Astrocyte of the cerebellum (primary cell): ENCODE measurements around the gene AOPEP.

Experiments
- DNase-seq: peaks from one replicate; pipeline ENCODE4 v3.0.0-alpha.2; 2011; ENCODE audit warnings: low read depth
- H3K4me3 ChIP-seq: 2 replicates; pipeline ENCODE4 v1.5.1; 2011; ENCODE audit warnings: mild to moderate bottlenecking, low read depth, low read length, moderate library complexity
- CTCF ChIP-seq: IDR thresholded peaks from 2 replicates; pipeline ENCODE4 v1.5.1; 2012; ENCODE audit warnings: low read length, low read depth, moderate library complexity, mild to moderate bottlenecking; ENCODE audit errors: missing control alignments
- in situ Hi-C: cut with HindIII; loops from 2 replicates; pipeline ENCODE4 v1.10.0; 2017; ENCODE audit warnings: low sequenced_read_pairs

AOPEP gene

DNA sequence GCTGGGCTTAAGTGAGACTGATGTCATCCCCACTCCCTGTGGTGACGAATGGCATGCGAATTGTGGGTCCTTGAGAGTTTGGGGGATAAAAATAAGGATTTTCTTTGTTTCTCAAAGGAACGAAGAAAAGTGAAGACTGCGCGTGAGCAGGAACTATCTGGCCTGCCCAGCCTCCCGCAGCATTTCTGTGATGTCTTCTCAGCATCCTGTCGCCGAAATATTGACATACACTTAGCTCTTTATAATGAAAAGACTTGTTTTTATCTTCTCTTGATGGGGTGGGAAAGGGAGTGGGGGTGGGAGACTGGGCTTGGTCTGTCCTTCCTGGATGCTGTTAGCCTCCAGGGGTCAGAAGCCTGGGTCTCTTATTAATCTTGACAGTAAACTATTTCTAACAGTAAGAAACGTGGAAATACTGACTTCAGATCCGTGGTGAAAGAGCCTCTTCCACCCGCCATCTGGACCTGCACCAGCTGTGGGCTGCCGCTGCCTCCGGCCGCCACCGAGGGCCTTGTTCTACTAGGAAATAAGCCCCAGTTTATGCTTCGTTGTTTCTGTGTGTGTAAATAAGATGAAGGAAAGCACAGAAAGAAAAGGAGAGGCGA is 351.4 kb downstream of the AOPEP start:
- no peak for TF ChIP-seq CTCF
- DNase-seq = no peak
- H3K4me3 ChIP-seq = no peak overlapping the region
- in situ Hi-C loops = no loop called here

DNA sequence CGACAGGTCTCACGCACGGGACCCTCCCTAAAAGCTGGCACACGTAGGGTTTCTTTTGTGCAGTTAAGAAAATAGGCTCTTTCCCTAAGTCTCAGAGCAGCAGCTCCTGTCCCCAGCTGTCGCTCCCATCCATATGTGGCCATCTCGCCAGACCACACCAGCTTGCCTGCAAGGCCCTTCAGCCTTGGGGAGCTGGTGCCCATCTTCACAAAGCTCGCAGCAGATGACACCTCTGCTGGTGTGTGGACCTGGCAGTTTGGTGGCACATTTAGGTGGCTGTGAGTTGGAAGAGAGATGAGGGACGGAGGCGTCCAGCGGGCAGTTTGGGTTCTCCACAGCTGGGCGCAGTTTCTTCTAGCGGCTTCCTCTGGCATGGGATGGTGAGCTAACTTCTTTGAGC is 352.0 kb downstream of the AOPEP start:
- H3K4me3 ChIP-seq = no peak overlapping the region
- in situ Hi-C loops = no loop called here
- TF ChIP-seq CTCF = no peak
- DNase-seq = no peak

DNA sequence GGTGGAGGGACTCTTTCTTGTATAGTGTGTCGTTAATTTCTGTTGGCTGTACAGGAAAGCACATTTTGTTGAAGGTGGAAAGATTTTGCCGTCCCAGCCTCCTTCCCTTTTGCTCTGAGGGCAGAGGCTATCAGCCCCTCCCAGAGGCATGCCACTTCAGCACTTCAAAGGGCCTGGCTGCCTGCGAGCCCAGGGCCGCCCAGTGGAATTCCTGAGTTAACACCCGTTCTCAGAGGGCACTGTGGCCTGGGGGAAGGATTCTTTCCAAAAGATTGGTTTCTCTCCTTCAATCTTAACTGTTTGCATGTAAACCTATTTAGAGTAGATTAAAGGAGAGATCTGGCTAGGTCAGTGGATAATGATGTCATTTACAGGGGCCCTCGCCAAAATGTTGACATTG is 352.4 kb downstream of the AOPEP start:
- TF ChIP-seq CTCF = no peak
- no peak overlapping the region for H3K4me3 ChIP-seq
- in situ Hi-C loops = no loop called here
- no peak for DNase-seq

- H3K4me3 ChIP-seq = no peak overlapping the region
- no peak for TF ChIP-seq CTCF
- no peak for DNase-seq
- in situ Hi-C loops = no loop called here
Measured at GRCh38 chr9:95079461-95079860, 353.0 kb downstream of the AOPEP start.

DNA sequence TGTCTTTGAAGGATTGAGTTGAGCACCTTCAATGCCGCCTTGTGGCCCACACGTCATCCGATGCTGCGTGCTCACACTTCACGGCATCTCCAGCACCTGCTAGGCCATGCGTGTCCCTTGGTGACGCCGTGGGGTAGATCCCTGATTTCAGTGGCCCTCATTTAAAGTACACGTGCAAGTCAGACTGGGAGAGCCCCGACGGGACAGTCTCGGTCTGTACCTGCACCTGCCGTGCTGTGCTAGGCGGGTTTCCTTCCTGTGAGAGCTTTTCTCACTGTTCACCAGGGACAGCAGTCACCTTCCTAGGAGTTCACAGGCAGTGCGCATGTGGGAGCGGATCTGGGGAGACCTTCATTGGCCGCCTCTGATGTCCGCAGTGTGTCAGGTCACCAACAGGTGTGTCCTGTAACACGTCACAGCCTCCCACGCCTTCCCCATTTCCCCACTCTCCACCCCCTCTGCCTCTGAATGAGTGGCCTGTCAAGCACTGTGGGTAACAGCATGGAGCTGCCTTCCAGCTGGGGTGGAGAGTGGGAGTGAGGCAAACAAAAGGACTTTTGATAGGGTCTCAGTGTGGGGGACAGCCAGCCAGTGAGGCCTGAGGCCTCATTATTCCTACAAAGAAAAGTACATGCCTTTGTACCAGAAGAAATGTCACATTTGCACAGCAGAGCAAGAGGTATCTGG is 354.6 kb downstream of the AOPEP start:
- H3K4me3 ChIP-seq = no peak overlapping the region
- no peak for TF ChIP-seq CTCF
- DNase-seq = no peak
- in situ Hi-C loops = no loop called here

- TF ChIP-seq CTCF = no peak
- no peak for DNase-seq
- in situ Hi-C loops = no loop called here
- no peak overlapping the region for H3K4me3 ChIP-seq
Measured at GRCh38 chr9:95081998-95082397, 355.5 kb downstream of the AOPEP start.
